HG02763 (cell line): ENCODE measurements around the gene ASB4.

Source experiments
- ATAC-seq: cut with Tn5 transposase; IDR thresholded peaks from one replicate; pipeline ENCODE4 v1.9.1; 2021; ENCODE audit warnings: mild to moderate bottlenecking, moderate library complexity; ENCODE audit not compliant: unreplicated experiment

The ASB4 gene

GRCh38 chr7:95525503-95525902, 39.8 kb downstream of the ASB4 start:
- no peak for ATAC-seq

DNA sequence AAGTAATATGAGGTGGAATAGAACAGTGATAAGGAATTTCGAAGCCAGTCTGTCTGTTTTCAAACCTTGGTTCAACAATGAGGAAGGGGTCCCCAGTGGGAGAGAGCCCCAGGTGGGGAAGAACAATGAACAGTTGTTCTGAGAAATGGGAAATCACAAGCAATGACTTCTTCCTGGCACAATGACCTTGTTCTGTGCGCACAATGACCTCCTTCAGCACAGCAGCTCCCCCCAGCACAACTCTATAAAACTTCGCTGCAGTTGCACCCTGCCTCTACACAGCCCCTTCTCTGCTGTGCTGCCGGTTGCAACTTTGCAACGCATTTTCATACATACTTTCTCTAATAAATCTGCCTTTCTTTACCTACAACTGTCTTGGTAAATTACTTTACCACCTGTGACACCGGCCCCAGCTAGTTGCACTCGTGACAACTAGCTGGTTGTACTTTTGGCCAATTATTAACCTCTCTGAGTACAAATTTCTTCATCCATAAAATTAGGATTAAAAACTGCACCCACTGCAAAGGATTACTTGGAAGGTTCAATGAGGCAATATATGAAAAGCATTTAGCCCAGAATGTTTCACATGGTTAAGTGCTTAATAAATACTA, 40.5 kb downstream of the ASB4 start:
- no peak for ATAC-seq

- ATAC-seq = peak; percentile 54
Measured at GRCh38 chr7:95527033-95527775, 41.5 kb downstream of the ASB4 start.

DNA sequence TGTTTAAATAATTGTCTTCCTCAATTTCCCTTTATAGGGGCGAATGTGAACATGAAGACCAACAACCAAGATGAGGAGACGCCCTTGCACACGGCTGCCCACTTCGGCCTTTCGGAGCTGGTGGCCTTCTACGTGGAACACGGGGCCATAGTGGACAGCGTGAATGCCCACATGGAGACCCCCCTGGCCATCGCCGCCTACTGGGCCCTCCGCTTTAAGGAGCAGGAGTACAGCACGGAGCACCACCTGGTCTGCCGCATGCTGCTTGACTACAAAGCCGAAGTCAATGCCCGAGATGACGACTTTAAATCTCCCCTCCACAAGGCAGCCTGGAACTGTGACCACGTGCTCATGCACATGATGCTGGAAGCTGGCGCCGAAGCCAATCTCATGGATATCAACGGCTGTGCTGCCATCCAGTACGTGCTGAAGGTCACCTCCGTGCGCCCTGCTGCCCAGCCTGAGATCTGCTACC, 42.1 kb downstream of the ASB4 start:
- ATAC-seq = no peak

GRCh38 chr7:95529701-95530100, 44.0 kb downstream of the ASB4 start:
- ATAC-seq = no peak

DNA sequence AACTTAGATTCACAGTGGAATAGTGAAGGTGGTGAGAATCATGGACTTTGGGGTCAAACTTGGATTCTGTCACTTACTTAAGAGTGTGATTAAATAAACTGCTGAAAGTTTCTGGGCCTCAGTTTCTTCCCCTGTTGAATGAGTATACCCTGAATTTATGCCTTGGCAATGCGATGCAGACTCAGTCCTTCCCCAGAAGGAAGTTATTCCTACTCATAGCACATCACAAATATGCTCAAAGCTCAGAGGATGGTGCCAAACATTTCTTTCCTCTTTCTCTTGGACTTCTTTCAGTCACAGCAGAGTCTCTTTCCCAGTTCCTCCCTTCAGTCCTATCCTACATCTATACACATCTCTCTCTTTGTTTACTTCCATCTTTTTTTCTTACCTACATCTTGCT, 45.1 kb downstream of the ASB4 start:
- no peak for ATAC-seq

GRCh38 chr7:95531605-95532219, 46.0 kb downstream of the ASB4 start:
- ATAC-seq = no peak

- ATAC-seq = no peak
Measured at GRCh38 chr7:95534796-95535195, 49.1 kb downstream of the ASB4 start.

- no peak for ATAC-seq
Measured at GRCh38 chr7:95535662-95536061, 49.9 kb downstream of the ASB4 start.

GRCh38 chr7:95536656-95537311, 51.0 kb downstream of the ASB4 start:
- no peak for ATAC-seq

GRCh38 chr7:95537468-95537867, 51.7 kb downstream of the ASB4 start:
- no peak for ATAC-seq

DNA sequence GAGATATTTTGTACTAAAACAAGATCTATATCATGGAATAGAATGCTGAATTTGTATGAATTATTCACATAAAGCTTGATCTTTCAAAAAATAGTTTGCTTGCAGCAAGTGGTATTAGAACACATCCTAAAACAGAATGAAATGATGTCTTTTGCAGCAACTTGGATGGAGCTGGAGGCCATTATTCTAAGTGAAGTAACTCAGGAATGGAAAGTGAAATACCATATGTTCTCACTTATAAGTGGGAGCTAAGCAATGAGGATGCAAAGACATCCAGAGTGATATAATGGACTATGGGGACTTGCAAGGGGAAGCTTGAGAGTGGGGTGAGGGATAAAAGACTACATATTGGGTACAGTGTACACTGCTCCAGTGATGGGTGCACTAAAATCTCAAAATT, 53.7 kb downstream of the ASB4 start:
- ATAC-seq = no peak

DNA sequence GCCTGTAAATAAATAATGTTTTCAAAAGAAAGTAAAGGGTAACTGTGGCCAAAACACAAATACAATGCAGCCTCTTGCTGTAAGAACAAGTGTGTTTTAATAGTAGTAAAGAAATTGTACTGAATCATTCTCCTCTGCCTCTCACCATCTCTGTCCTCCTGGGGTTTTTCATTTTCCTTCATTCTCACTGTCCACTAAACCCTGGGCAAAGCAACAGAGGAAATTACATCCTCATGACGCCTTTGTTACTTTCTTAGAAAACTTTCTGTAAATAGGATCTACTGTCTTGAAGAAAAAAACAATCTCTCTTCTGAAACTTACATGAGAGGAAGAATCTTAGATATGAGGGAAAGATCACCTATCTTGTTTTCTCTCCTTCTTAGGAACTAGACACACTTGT, 54.6 kb downstream of the ASB4 start:
- no peak for ATAC-seq

- no peak for ATAC-seq
Measured at GRCh38 chr7:95543312-95543711, 57.6 kb downstream of the ASB4 start.

GRCh38 chr7:95544171-95544570, 58.4 kb downstream of the ASB4 start:
- ATAC-seq = no peak

GRCh38 chr7:95545007-95545615, 59.4 kb downstream of the ASB4 start:
- ATAC-seq = no peak

DNA sequence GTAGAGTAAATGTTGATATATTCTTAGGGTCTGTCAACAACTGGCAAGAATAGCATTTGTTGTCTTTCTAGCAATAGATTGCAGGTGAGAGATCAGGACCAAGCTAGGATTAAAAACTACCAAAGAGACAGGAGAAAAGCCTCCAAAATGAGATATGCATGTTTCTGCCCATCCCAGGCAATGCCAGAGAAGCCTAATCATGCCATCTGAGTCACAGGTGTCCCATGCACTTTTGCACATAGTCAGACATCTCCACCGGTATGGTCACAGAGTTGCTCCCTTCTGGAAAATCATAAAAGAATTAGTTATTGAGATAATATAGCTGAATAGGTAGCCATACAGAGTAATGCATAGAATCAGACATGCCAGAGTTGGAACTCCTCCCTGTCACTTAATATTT, 59.9 kb downstream of the ASB4 start:
- no peak for ATAC-seq

DNA sequence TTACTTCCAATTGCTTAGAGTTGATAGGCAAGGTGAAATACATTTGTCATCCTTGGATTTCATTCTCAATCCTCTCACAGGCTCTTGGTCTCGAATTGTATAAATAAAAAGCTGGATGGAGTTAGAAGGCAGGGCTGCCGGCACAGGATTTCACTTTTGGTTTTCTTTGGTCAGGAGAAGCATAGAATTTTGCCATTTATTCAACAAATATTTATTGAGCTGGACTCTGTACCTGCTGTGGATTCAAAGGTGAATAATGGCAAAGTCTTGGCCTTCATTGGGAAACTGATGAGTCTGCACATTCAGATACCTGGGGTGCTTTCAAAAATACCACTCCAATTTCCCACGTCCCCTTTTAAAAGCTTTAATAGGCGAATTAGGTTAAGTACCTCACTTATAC, 60.9 kb downstream of the ASB4 start:
- ATAC-seq = no peak

DNA sequence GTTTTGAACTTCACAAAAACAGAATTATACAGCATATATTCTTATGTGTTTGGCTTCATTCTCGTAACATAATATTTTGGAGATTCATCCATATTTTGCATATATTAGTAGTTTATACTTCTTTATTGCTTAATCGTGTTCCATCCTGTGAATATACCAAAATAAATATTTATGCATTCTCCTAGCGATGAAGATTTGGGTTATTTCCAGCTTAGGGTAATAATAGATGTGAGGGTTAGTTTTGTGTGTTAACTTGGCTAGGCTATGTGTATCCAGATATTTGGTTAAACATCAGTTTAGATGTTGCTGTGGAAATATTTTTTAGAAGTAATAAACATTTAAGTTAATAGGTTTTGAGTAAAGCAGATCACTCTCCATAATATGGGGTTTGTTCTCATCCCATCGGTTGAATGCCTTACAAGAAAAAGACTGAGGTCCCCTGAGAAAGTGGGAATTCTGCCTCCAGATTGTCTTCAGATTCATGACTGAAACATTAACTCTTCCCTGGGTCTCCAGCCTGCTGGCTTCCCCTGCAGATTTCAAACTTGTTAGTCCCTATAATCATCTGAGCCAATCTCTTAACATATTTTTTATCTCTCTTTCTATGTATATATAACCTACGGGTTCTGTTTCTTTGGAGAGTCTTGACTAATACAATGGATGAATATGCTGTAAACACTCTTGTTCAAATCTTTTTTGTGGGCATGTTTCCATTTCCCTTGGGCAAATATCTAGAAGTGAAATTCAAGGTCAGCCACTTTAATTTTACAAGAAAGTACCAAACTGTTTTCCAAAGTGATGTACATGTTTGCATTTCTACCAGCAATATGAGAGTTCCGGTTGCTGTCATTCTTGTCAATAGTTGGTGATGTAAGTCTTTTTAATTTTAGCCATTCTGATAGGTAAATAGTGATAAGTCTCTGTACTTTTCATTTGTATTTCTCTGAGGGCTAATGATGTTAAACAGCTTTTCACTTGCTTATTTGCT, 61.9 kb downstream of the ASB4 start:
- ATAC-seq = no peak
